ENCODE results near the gene FHOD1. TPM values are rescaled to one million over a fixed set of nuclear protein-coding genes. Genes with fewer than 3 reads are reported as not detected.

FHOD1 gene
- total and polyA plus RNA-seq, 2 experiments from 2014 or later, result 10.0 to 17.2 TPM

- 96% methylated on average over 4 of the region's 4 CpGs for WGBS (ENCODE audit: low lambda C conversion rate, missing lambda C conversion rate)
- Histone ChIP-seq H3K4me3 (no peak overlapping the region), H3K27me3 (no peaks in the 10 kb centered on the region), H3K9me3 (ENCODE audit: low read depth) (no peaks in the 10 kb centered on the region), H3K79me2 (no peaks in the 10 kb centered on the region), H3K4me1 (ENCODE audit: insufficient read depth) (no peaks in the 10 kb centered on the region), H3K36me3 (replicated peaks; ENCODE audit: insufficient read depth, low read depth) (no peaks in the 10 kb centered on the region), H3K27ac (no peak overlapping the region), H3K4me2 (no peak overlapping the region), H3K9me2 (replicated peaks; ENCODE audit: insufficient read depth) (no peaks in the 10 kb centered on the region), H4K20me1 (ENCODE audit: insufficient read depth, poor library complexity, severe bottlenecking) (no peaks in the 10 kb centered on the region), H2AFZ (no peak overlapping the region)
- TF ChIP-seq EZH2phosphoT487 (IDR thresholded peaks at IDR 0.05; ENCODE audit: low read depth, severe bottlenecking, unreplicated experiment) (no peak), EZH2 (IDR thresholded peaks at IDR 0.05; ENCODE audit: borderline replicate concordance) (no peak), CTCF (IDR thresholded peaks at IDR 0.05; ENCODE audit: poor library complexity) (no peak)
- no peak for DNase-seq (ENCODE audit: low spot score)
Observed at GRCh38 chr16:67271446-67271845, 24.2 kb upstream of the FHOD1 start.

- Histone ChIP-seq H3K9me2 (replicated peaks; ENCODE audit: insufficient read depth) (no peaks in the 10 kb centered on the region), H3K9me3 (ENCODE audit: low read depth) (no peaks in the 10 kb centered on the region), H3K36me3 (replicated peaks; ENCODE audit: insufficient read depth, low read depth) (no peaks in the 10 kb centered on the region), H3K4me1 (ENCODE audit: insufficient read depth) (no peaks in the 10 kb centered on the region), H3K79me2 (no peaks in the 10 kb centered on the region), H3K27ac (no peak overlapping the region), H3K4me3 (no peak overlapping the region), H4K20me1 (ENCODE audit: insufficient read depth, poor library complexity, severe bottlenecking) (no peaks in the 10 kb centered on the region), H2AFZ (no peak overlapping the region), H3K4me2 (no peak overlapping the region), H3K27me3 (no peaks in the 10 kb centered on the region)
- TF ChIP-seq CTCF (IDR thresholded peaks at IDR 0.05; ENCODE audit: poor library complexity), result no peak
- 91% methylated on average over 11 of the region's 11 CpGs for WGBS (ENCODE audit: low lambda C conversion rate, missing lambda C conversion rate)
- no peak for DNase-seq (ENCODE audit: low spot score)
Observed at GRCh38 chr16:67270931-67271338, 23.7 kb upstream of the FHOD1 start.

- Histone ChIP-seq H3K9me2 (replicated peaks; ENCODE audit: insufficient read depth) (no peaks in the 10 kb centered on the region), H3K4me1 (ENCODE audit: insufficient read depth) (no peaks in the 10 kb centered on the region), H3K9me3 (ENCODE audit: low read depth) (no peaks in the 10 kb centered on the region), H3K27ac (no peak overlapping the region), H3K79me2 (no peaks in the 10 kb centered on the region), H3K36me3 (replicated peaks; ENCODE audit: insufficient read depth, low read depth) (no peaks in the 10 kb centered on the region), H3K4me3 (no peak overlapping the region), H2AFZ (no peak overlapping the region), H3K27me3 (no peaks in the 10 kb centered on the region), H4K20me1 (ENCODE audit: insufficient read depth, poor library complexity, severe bottlenecking) (no peaks in the 10 kb centered on the region), H3K4me2 (no peak overlapping the region)
- DNase-seq (ENCODE audit: low spot score), result no peak
- WGBS (ENCODE audit: low lambda C conversion rate, missing lambda C conversion rate), result 76% methylated on average over 5 of the region's 5 CpGs
- TF ChIP-seq CTCF (IDR thresholded peaks at IDR 0.05; ENCODE audit: poor library complexity) (no peak), EZH2phosphoT487 (IDR thresholded peaks at IDR 0.05; ENCODE audit: low read depth, severe bottlenecking, unreplicated experiment) (no peak), EZH2 (IDR thresholded peaks at IDR 0.05; ENCODE audit: borderline replicate concordance) (no peak)
Observed at GRCh38 chr16:67269766-67270165, 22.5 kb upstream of the FHOD1 start.

- Histone ChIP-seq H4K20me1 (ENCODE audit: insufficient read depth, poor library complexity, severe bottlenecking) (no peaks in the 10 kb centered on the region), H3K79me2 (no peaks in the 10 kb centered on the region), H2AFZ (no peak overlapping the region), H3K9me2 (replicated peaks; ENCODE audit: insufficient read depth) (no peaks in the 10 kb centered on the region), H3K27me3 (no peaks in the 10 kb centered on the region), H3K27ac (peak overlapping the region; percentile 20), H3K4me1 (ENCODE audit: insufficient read depth) (no peaks in the 10 kb centered on the region), H3K36me3 (replicated peaks; ENCODE audit: insufficient read depth, low read depth) (no peaks in the 10 kb centered on the region), H3K9me3 (ENCODE audit: low read depth) (no peaks in the 10 kb centered on the region), H3K4me3 (no peak overlapping the region), H3K4me2 (no peak overlapping the region)
- TF ChIP-seq CTCF (IDR thresholded peaks at IDR 0.05; ENCODE audit: poor library complexity), result no peak
- TF ChIP-seq EZH2phosphoT487 (IDR thresholded peaks at IDR 0.05; ENCODE audit: low read depth, severe bottlenecking, unreplicated experiment), result no peak
- TF ChIP-seq EZH2 (IDR thresholded peaks at IDR 0.05; ENCODE audit: borderline replicate concordance), result no peak
- peak; percentile 86 for DNase-seq (ENCODE audit: low spot score)
- 33% methylated on average over 5 of the region's 5 CpGs for WGBS (ENCODE audit: low lambda C conversion rate, missing lambda C conversion rate)
Observed at GRCh38 chr16:67268136-67268579, 20.9 kb upstream of the FHOD1 start.
